ENCODE data around the gene ZNF692.
"Not testable (repeated sequence)": the region's sequence is repeated elsewhere in the genome, so short reads cannot be mapped to it uniquely, and the experiment has no call there.

GRCh38 chr1:248803501-248803900, 55.4 kb downstream of the ZNF692 start:
- TF ChIP-seq CTCF, POLR2A (IDR thresholded peaks at IDR 0.05): not testable (repeated sequence)

All from upper lobe of left lung (tissue), 4 donors.